GM18909 (cell line): ENCODE results near the gene PUDP.

Experiments
- ATAC-seq: cut with Tn5 transposase; IDR thresholded peaks from one replicate; pipeline ENCODE4 v1.9.1; 2021; ENCODE audit warnings: mild to moderate bottlenecking; ENCODE audit not compliant: unreplicated experiment, poor library complexity

The PUDP gene

GRCh38 chrX:7147413-7147977, 458 bp downstream of the PUDP start, which contains the start of gene STS:
Gene STS (plus strand): TSS chrX:7147712. CDS start chrX:7253200, 105,488 bp downstream.
- peak; percentile 59 for ATAC-seq

- peak; percentile 14 for ATAC-seq
Observed at GRCh38 chrX:7146703-7147412, 1.1 kb downstream of the PUDP start.

- no peak for ATAC-seq
Observed at GRCh38 chrX:7146020-7146702, 1.8 kb downstream of the PUDP start.

- no peak for ATAC-seq
Observed at GRCh38 chrX:7145454-7145853, 2.5 kb downstream of the PUDP start.

GRCh38 chrX:7143941-7144525, 3.9 kb downstream of the PUDP start:
- no peak for ATAC-seq

GRCh38 chrX:7143076-7143475, 4.9 kb downstream of the PUDP start:
- ATAC-seq = no peak

- ATAC-seq = no peak
Observed at GRCh38 chrX:7139202-7140081, 8.5 kb downstream of the PUDP start.

GRCh38 chrX:7134981-7135380, 13.0 kb downstream of the PUDP start:
- ATAC-seq = no peak

- peak; percentile 28 for ATAC-seq
Observed at GRCh38 chrX:7133050-7133440, 14.9 kb downstream of the PUDP start.

- ATAC-seq = peak; percentile 86
Observed at GRCh38 chrX:7132335-7133049, 15.5 kb downstream of the PUDP start.

- no peak for ATAC-seq
Observed at GRCh38 chrX:7131621-7132020, 16.3 kb downstream of the PUDP start.

- ATAC-seq = no peak
Observed at GRCh38 chrX:7127056-7127455, 20.9 kb downstream of the PUDP start.

- no peak for ATAC-seq
Observed at GRCh38 chrX:7120878-7121219, 27.1 kb downstream of the PUDP start.

- no peak for ATAC-seq
Observed at GRCh38 chrX:7119950-7120877, 27.7 kb downstream of the PUDP start.

- peak; percentile 43 for ATAC-seq
Observed at GRCh38 chrX:7117587-7117986, 30.4 kb downstream of the PUDP start.

GRCh38 chrX:7116081-7116480, 31.9 kb downstream of the PUDP start:
- ATAC-seq = no peak

- ATAC-seq = peak; percentile 78
Observed at GRCh38 chrX:7115557-7115956, 32.4 kb downstream of the PUDP start.

GRCh38 chrX:7112071-7112470, 35.9 kb downstream of the PUDP start:
- ATAC-seq = no peak

- no peak for ATAC-seq
Observed at GRCh38 chrX:7111518-7111917, 36.4 kb downstream of the PUDP start.
